ENCODE measurements around the gene FUT7.

The FUT7 gene

GRCh38 chr9:137031904-137032640 is at the start of gene FUT7:
FUT7 (minus strand) TSS chr9:137032088; CDS start chr9:137031991, 97 bp downstream.
- peak; percentile 46 for DNase-seq

- DNase-seq, result no peak
These were observed 48.6 kb upstream of the FUT7 start for GRCh38 chr9:137080260-137081122.

- no peak for DNase-seq
These were observed 47.5 kb upstream of the FUT7 start for GRCh38 chr9:137079401-137079787.

GRCh38 chr9:137078701-137079400 is 47.0 kb upstream of the FUT7 start:
- DNase-seq, result no peak

- DNase-seq, result peak; percentile 60
These were observed 46.1 kb upstream of the FUT7 start for GRCh38 chr9:137077758-137078693.

- peak; percentile 58 for DNase-seq
These were observed 45.3 kb upstream of the FUT7 start, which contains the start of gene UAP1L1 for GRCh38 chr9:137077010-137077747. UAP1L1 (plus strand) TSS chr9:137077517; CDS start chr9:137077533, 16 bp downstream.

GRCh38 chr9:137076636-137077009 is 44.7 kb upstream of the FUT7 start:
- no peak for DNase-seq

- DNase-seq, result no peak
These were observed 43.4 kb upstream of the FUT7 start for GRCh38 chr9:137075275-137075775.

- no peak for DNase-seq
These were observed 42.9 kb upstream of the FUT7 start for GRCh38 chr9:137074657-137075274.

GRCh38 chr9:137073992-137074399 is 42.1 kb upstream of the FUT7 start:
- DNase-seq, result no peak

- DNase-seq, result no peak
These were observed 39.4 kb upstream of the FUT7 start for GRCh38 chr9:137071282-137071681.

- DNase-seq, result no peak
These were observed 39.0 kb upstream of the FUT7 start for GRCh38 chr9:137070906-137071275.

- peak; percentile 84 for DNase-seq
These were observed 38.5 kb upstream of the FUT7 start, which contains the start of gene SAPCD2 for GRCh38 chr9:137070201-137070905. SAPCD2 (minus strand) TSS chr9:137070557; CDS start chr9:137070460, 97 bp downstream.

GRCh38 chr9:137069508-137070091 is 37.7 kb upstream of the FUT7 start:
- no peak for DNase-seq

- DNase-seq, result no peak
These were observed 36.9 kb upstream of the FUT7 start for GRCh38 chr9:137068539-137069507.

- peak; percentile 91 for DNase-seq
These were observed 36.1 kb upstream of the FUT7 start for GRCh38 chr9:137067860-137068538.

- no peak for DNase-seq
These were observed 34.4 kb upstream of the FUT7 start for GRCh38 chr9:137066096-137066861.
